Head of caudate nucleus (tissue), 42 donors: ENCODE measurements around the gene AGAP1.

Experiments
- DNase-seq, 42 donors: peaks; one replicate each; pipeline versions ENCODE4 v3.0.0 to v3.0.0-alpha.2; 2020 to 2021; ENCODE audit warnings: mixed read lengths in 7 of 42
- intact Hi-C: fragments of 100-400 bp; cut with DNase I; formaldehyde crosslinking; loops from one replicate; pipeline ENCODE4 v1.15.0; 2022

AGAP1 gene

GRCh38 chr2:235900631-235901030, 406.8 kb downstream of the AGAP1 start:
- intact Hi-C loops, result no loop called here
- no peak for DNase-seq

- intact Hi-C loops, result no loop called here
- no peak for DNase-seq
Measured at GRCh38 chr2:235901243-235901642, 407.4 kb downstream of the AGAP1 start.

GRCh38 chr2:235903782-235904584, 410.1 kb downstream of the AGAP1 start:
- no peak for DNase-seq
- intact Hi-C loops, result no loop called here

- intact Hi-C loops, result no loop called here
- DNase-seq, result no peak
Measured at GRCh38 chr2:235904585-235904931, 410.7 kb downstream of the AGAP1 start.

GRCh38 chr2:235908826-235909225, 415.0 kb downstream of the AGAP1 start:
- DNase-seq, result no peak
- intact Hi-C loops, result no loop called here

GRCh38 chr2:235909358-235909757, 415.5 kb downstream of the AGAP1 start:
- DNase-seq, result no peak
- intact Hi-C loops, result no loop called here

- no peak for DNase-seq
- intact Hi-C loops, result no loop called here
Measured at GRCh38 chr2:235910067-235910466, 416.2 kb downstream of the AGAP1 start.

GRCh38 chr2:235911125-235911524, 417.3 kb downstream of the AGAP1 start:
- intact Hi-C loops, result no loop called here
- no peak for DNase-seq

GRCh38 chr2:235911633-235912233, 417.9 kb downstream of the AGAP1 start:
- no peak for DNase-seq
- intact Hi-C loops, result no loop called here

GRCh38 chr2:235914756-235915155, 420.9 kb downstream of the AGAP1 start:
- intact Hi-C loops, result no loop called here

GRCh38 chr2:235917506-235917905, 423.7 kb downstream of the AGAP1 start:
- intact Hi-C loops, result no loop called here
- DNase-seq, result peak in 11 of 42 donors; percentile 11 to 51 (median 25)

More at GRCh38 chr2:235914756-235915155, 420.9 kb downstream of the AGAP1 start:
- no peak for DNase-seq

GRCh38 chr2:235918876-235919275, 425.0 kb downstream of the AGAP1 start:
- intact Hi-C loops, result no loop called here
- DNase-seq, result no peak

GRCh38 chr2:235920216-235920865, 426.5 kb downstream of the AGAP1 start:
- intact Hi-C loops, result no loop called here
- DNase-seq, result no peak

- DNase-seq, result no peak
- intact Hi-C loops, result no loop called here
Measured at GRCh38 chr2:235921508-235922191, 427.8 kb downstream of the AGAP1 start.

- intact Hi-C loops, result no loop called here
- no peak for DNase-seq
Measured at GRCh38 chr2:235922839-235923238, 429.0 kb downstream of the AGAP1 start.

- intact Hi-C loops, result no loop called here
- DNase-seq, result no peak
Measured at GRCh38 chr2:235923859-235924674, 430.2 kb downstream of the AGAP1 start.

GRCh38 chr2:235924675-235925063, 430.8 kb downstream of the AGAP1 start:
- intact Hi-C loops, result no loop called here
- no peak for DNase-seq

- peak in 1 of 42 donors; percentile 5 for DNase-seq
- intact Hi-C loops, result no loop called here
Measured at GRCh38 chr2:235925250-235925919, 431.5 kb downstream of the AGAP1 start.
